Endodermal cell (in vitro differentiated cells): ENCODE data around the gene BBS9. TPM values are rescaled to one million over a fixed set of nuclear protein-coding genes. Genes with fewer than 3 reads are reported as not detected.

Experiments
- DNase-seq: peaks from one replicate; pipeline ENCODE4 v3.0.0-alpha.2; 2017
- H3K27ac ChIP-seq: 2 replicates; pipeline ENCODE4 v1.5.1; 2013; ENCODE audit warnings: mild to moderate bottlenecking, low read depth, low read length, moderate library complexity
- H3K27me3 ChIP-seq: 2 replicates; pipeline ENCODE4 v1.6.1; 2013; ENCODE audit warnings: mild to moderate bottlenecking, low read length, moderate library complexity; ENCODE audit not compliant: insufficient read depth, control insufficient read depth, poor library complexity, severe bottlenecking
- H3K36me3 ChIP-seq: 2 replicates; pipeline ENCODE4 v1.7.0; 2013; ENCODE audit warnings: mild to moderate bottlenecking, low read length, moderate library complexity; ENCODE audit not compliant: control insufficient read depth, insufficient read depth
- H3K4me1 ChIP-seq: one replicate; pipeline ENCODE4 v1.7.0; 2013; ENCODE audit warnings: low read length; ENCODE audit not compliant: control insufficient read depth, insufficient read depth
- H3K4me3 ChIP-seq: 2 replicates; pipeline ENCODE4 v1.5.1; 2013; ENCODE audit warnings: mild to moderate bottlenecking, low read length, moderate library complexity
- H3K9ac ChIP-seq: 2 replicates; pipeline ENCODE4 v1.6.1; 2013; ENCODE audit warnings: mild to moderate bottlenecking, low read length, moderate library complexity; ENCODE audit not compliant: poor library complexity, severe bottlenecking; ENCODE audit errors: extremely low read depth
- H3K9me3 ChIP-seq: 2 replicates; pipeline ENCODE4 v1.6.1; 2013; ENCODE audit warnings: mild to moderate bottlenecking, low read length, moderate library complexity; ENCODE audit not compliant: control insufficient read depth
- H3K27ac Mint-ChIP-seq: 2 replicates; pipeline ENCODE4 v1.8.0; 2020; ENCODE audit warnings: mixed read lengths
- H3K27me3 Mint-ChIP-seq: 2 replicates; pipeline ENCODE4 v1.8.0; 2021; ENCODE audit warnings: mild to moderate bottlenecking, mixed read lengths; ENCODE audit not compliant: insufficient read depth
- H3K36me3 Mint-ChIP-seq: 2 replicates; pipeline ENCODE4 v1.8.0; 2020; ENCODE audit warnings: low read depth, mixed read lengths
- H3K4me1 Mint-ChIP-seq: 2 replicates; pipeline ENCODE4 v1.8.0; 2020; ENCODE audit warnings: mixed read lengths
- H3K4me3 Mint-ChIP-seq: 2 replicates; pipeline ENCODE4 v1.8.0; 2020; ENCODE audit warnings: mild to moderate bottlenecking, moderate library complexity, mixed read lengths
- H3K9me3 Mint-ChIP-seq: 2 replicates; pipeline ENCODE4 v1.8.0; 2020; ENCODE audit warnings: mild to moderate bottlenecking, mixed read lengths
- WGBS, 2 experiments: methylation state at CpG; one replicate each; pipeline versions ENCODE4 v1.1.5 to v1.1.7; 2013; ENCODE audit warnings: missing lambda C conversion rate in 2 of 2, mixed read lengths in 1 of 2; ENCODE audit not compliant: insufficient coverage in 1 of 2, insufficient read length in 1 of 2; 5-methylcytosine and 5-hydroxymethylcytosine counted together
- total RNA-seq, 2 donors: library from RNA; stranded (reverse); fragmentation: NEBNext Ultra II Directional in 1 of 2; extraction: Animal tissue kit (Norgen Biotek cat#: 25700) in 1 of 2; gene quantifications; 2 replicates in 1 of 2; 3 replicates in 1 of 2; pipeline ENCODE4 v1.2.1, GENCODE V29; 2021
- TF ChIP-seq, protein P1 (sequence below): fragments of 200-600 bp; sonication (generic); conservative IDR thresholded peaks from 2 replicates; pipeline ENCODE4 v1.5.0; 2021; ENCODE audit warnings: antibody characterized with exemption, mild to moderate bottlenecking

The BBS9 gene
- total RNA-seq, 2 donors from 2014 or later: 20.7 to 21.6 TPM

GRCh38 chr7:33558549-33559323 lies 429.4 kb downstream of the BBS9 start:
- Mint-ChIP-seq H3K4me3 (no peak overlapping the region), H3K4me1 (peaks cover 9% of the 10 kb centered on the region), H3K27me3 (no peaks in the 10 kb centered on the region), H3K9me3 (no peaks in the 10 kb centered on the region), H3K27ac (no peak overlapping the region), H3K36me3 (no peaks in the 10 kb centered on the region)
- Histone ChIP-seq H3K27me3 (no peaks in the 10 kb centered on the region), H3K9ac (no peak overlapping the region), H3K4me1 (peaks cover 11% of the 10 kb centered on the region), H3K9me3 (no peaks in the 10 kb centered on the region), H3K27ac (no peak overlapping the region), H3K36me3 (no peaks in the 10 kb centered on the region), H3K4me3 (no peak overlapping the region)
- TF ChIP-seq, protein P1, sequence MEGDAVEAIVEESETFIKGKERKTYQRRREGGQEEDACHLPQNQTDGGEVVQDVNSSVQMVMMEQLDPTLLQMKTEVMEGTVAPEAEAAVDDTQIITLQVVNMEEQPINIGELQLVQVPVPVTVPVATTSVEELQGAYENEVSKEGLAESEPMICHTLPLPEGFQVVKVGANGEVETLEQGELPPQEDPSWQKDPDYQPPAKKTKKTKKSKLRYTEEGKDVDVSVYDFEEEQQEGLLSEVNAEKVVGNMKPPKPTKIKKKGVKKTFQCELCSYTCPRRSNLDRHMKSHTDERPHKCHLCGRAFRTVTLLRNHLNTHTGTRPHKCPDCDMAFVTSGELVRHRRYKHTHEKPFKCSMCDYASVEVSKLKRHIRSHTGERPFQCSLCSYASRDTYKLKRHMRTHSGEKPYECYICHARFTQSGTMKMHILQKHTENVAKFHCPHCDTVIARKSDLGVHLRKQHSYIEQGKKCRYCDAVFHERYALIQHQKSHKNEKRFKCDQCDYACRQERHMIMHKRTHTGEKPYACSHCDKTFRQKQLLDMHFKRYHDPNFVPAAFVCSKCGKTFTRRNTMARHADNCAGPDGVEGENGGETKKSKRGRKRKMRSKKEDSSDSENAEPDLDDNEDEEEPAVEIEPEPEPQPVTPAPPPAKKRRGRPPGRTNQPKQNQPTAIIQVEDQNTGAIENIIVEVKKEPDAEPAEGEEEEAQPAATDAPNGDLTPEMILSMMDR: no peak
- DNase-seq: no peak
- WGBS, 2 experiments: 94 to 97% methylated on average over 3 to 6 of the region's 6 CpGs

- H3K4me3 ChIP-seq: no peak overlapping the region
- no peak overlapping the region for H3K4me3 Mint-ChIP-seq
- no peak overlapping the region for H3K27ac Mint-ChIP-seq
- peaks cover 12% of the 10 kb centered on the region for H3K4me1 Mint-ChIP-seq
- TF ChIP-seq, protein P1: no peak
- H3K9ac ChIP-seq: no peak overlapping the region
- no peak for DNase-seq
- peaks cover 14% of the 10 kb centered on the region for H3K4me1 ChIP-seq
- WGBS, 2 experiments: 93 to 97% methylated on average over 5 of the region's 6 CpGs
- no peaks in the 10 kb centered on the region for H3K36me3 ChIP-seq
- H3K27me3 Mint-ChIP-seq: no peaks in the 10 kb centered on the region
- no peaks in the 10 kb centered on the region for H3K9me3 ChIP-seq
- H3K27me3 ChIP-seq: no peaks in the 10 kb centered on the region
- no peak overlapping the region for H3K27ac ChIP-seq
- no peaks in the 10 kb centered on the region for H3K9me3 Mint-ChIP-seq
- no peaks in the 10 kb centered on the region for H3K36me3 Mint-ChIP-seq
Observed at GRCh38 chr7:33559324-33559710, 430.0 kb downstream of the BBS9 start.

DNA sequence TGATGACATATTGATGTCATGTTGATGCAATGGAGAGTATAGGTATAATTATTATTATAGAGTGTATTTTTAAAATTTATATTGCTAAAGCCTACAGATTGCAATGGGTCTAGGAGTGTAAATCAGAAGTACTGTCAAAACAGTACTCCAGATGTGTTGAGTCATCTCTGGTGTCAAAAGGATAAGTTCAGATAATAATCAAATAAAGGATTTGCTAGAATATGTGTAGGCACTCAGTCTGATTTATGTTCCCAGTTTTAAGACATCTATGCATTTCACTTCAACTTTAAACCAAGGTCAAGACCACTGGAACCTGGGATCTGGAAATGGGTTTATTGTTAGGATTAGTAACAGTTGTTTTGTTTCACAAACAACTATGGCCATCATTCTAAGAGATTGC lies 433.6 kb downstream of the BBS9 start:
- Histone ChIP-seq H3K27me3 (no peaks in the 10 kb centered on the region), H3K4me1 (peaks cover 15% of the 10 kb centered on the region), H3K9me3 (no peaks in the 10 kb centered on the region), H3K9ac (no peak overlapping the region), H3K36me3 (no peaks in the 10 kb centered on the region), H3K4me3 (no peak overlapping the region), H3K27ac (no peak overlapping the region)
- TF ChIP-seq, protein P1: no peak
- no peaks in the 10 kb centered on the region for H3K36me3 Mint-ChIP-seq
- DNase-seq: no peak
- no peak overlapping the region for H3K4me3 Mint-ChIP-seq
- no peaks in the 10 kb centered on the region for H3K9me3 Mint-ChIP-seq
- H3K27ac Mint-ChIP-seq: no peak overlapping the region
- H3K27me3 Mint-ChIP-seq: no peaks in the 10 kb centered on the region
- peaks cover 12% of the 10 kb centered on the region for H3K4me1 Mint-ChIP-seq
